Activated CD8-positive, alpha-beta T cell treated with anti-CD3 and anti-CD28 coated beads for 36 hours (primary cell): Measurements from ENCODE around the gene DAAM1. TPM values are rescaled to one million over a fixed set of nuclear protein-coding genes. Genes with fewer than 3 reads are reported as not detected.

Source experiments
- ATAC-seq: fragments of 200-7000 bp; cut with Tn5 transposase; one replicate; pipeline ENCODE4 v1.10.0; 2021; ENCODE audit warnings: mild to moderate bottlenecking, moderate library complexity
- CTCF ChIA-PET: fragments of 350-600 bp; sonication (Branson Sonifier 250); formaldehyde crosslinking; loops from one replicate; lab custom pipeline; 2021; ENCODE audit warnings: antibody characterized with exemption; lab: Charles Lee
- POLR2A ChIA-PET: fragments of 350-600 bp; sonication (Branson Sonifier 250); formaldehyde crosslinking; loops from one replicate; lab custom pipeline; 2021; ENCODE audit warnings: antibody characterized with exemption; lab: Charles Lee
- DNase-seq: peaks from one replicate; pipeline ENCODE4 v3.0.0-alpha.2; 2020
- H3K27ac Mint-ChIP-seq: one replicate; pipeline ENCODE4 v1.8.0; 2021; ENCODE audit warnings: mild to moderate bottlenecking, mixed read lengths
- H3K27me3 Mint-ChIP-seq: one replicate; pipeline ENCODE4 v1.8.0; 2021; ENCODE audit warnings: mixed read lengths
- H3K36me3 Mint-ChIP-seq: one replicate; pipeline ENCODE4 v1.8.0; 2021; ENCODE audit warnings: low read depth, mixed read lengths
- H3K4me1 Mint-ChIP-seq: one replicate; pipeline ENCODE4 v1.8.0; 2021; ENCODE audit warnings: low read depth, mixed read lengths
- H3K4me3 Mint-ChIP-seq: one replicate; pipeline ENCODE4 v1.8.0; 2021; ENCODE audit warnings: mild to moderate bottlenecking, moderate library complexity, mixed read lengths
- H3K9me3 Mint-ChIP-seq: one replicate; pipeline ENCODE4 v1.8.0; 2021; ENCODE audit warnings: mixed read lengths
- intact Hi-C: fragments of 100-400 bp; cut with micrococcal nuclease; formaldehyde crosslinking; loops from one replicate; pipeline ENCODE4 v1.10.0; 2022
- total RNA-seq, 2 experiments: library from RNA; stranded (reverse); gene quantifications; one replicate each; pipeline ENCODE4 v1.2.3, GENCODE V29; 2021
- TF ChIP-seq, protein P1 (sequence below): fragments of 200-600 bp; IDR thresholded peaks from one replicate; pipeline ENCODE4 v1.8.0; 2022; ENCODE audit warnings: antibody characterized with exemption, mild to moderate bottlenecking

DAAM1 gene
- total RNA-seq, 2 experiments from 2014 or later = 7.2 to 9.9 TPM

- Mint-ChIP-seq H3K4me3 (no peak overlapping the region), H3K27me3 (peaks cover 2% of the 10 kb centered on the region), H3K36me3 (no peaks in the 10 kb centered on the region), H3K9me3 (no peaks in the 10 kb centered on the region), H3K27ac (no peak overlapping the region), H3K4me1 (no peaks in the 10 kb centered on the region)
- ChIA-PET POLR2A (interaction anchor here (0.6 kb wide), 1 partner anchor 19 kb away, joined by 3 read pairs; no protein-coding TSS in a partner anchor), CTCF (no interaction called here)
- TF ChIP-seq, protein P1, sequence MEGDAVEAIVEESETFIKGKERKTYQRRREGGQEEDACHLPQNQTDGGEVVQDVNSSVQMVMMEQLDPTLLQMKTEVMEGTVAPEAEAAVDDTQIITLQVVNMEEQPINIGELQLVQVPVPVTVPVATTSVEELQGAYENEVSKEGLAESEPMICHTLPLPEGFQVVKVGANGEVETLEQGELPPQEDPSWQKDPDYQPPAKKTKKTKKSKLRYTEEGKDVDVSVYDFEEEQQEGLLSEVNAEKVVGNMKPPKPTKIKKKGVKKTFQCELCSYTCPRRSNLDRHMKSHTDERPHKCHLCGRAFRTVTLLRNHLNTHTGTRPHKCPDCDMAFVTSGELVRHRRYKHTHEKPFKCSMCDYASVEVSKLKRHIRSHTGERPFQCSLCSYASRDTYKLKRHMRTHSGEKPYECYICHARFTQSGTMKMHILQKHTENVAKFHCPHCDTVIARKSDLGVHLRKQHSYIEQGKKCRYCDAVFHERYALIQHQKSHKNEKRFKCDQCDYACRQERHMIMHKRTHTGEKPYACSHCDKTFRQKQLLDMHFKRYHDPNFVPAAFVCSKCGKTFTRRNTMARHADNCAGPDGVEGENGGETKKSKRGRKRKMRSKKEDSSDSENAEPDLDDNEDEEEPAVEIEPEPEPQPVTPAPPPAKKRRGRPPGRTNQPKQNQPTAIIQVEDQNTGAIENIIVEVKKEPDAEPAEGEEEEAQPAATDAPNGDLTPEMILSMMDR = no peak
- ATAC-seq (no peak), DNase-seq (no peak)
- intact Hi-C loops = no loop called here
Measured at GRCh38 chr14:59417311-59417710, 228.8 kb downstream of the DAAM1 start.

- no peak for ATAC-seq
- Mint-ChIP-seq H3K4me1 (no peaks in the 10 kb centered on the region), H3K36me3 (no peaks in the 10 kb centered on the region), H3K27me3 (no peaks in the 10 kb centered on the region), H3K9me3 (no peaks in the 10 kb centered on the region), H3K27ac (no peak overlapping the region), H3K4me3 (no peak overlapping the region)
- CTCF ChIA-PET = interaction anchor here (1.9 kb wide), 1 partner anchor 25 kb away, joined by 6 read pairs; no protein-coding TSS in a partner anchor
- DNase-seq = no peak
- intact Hi-C loops = no loop called here
- TF ChIP-seq, protein P1 = no peak
- POLR2A ChIA-PET = no interaction called here
Measured at GRCh38 chr14:59419303-59419702, 230.8 kb downstream of the DAAM1 start.
